Gastrocnemius medialis (tissue), 4 donors: ENCODE measurements around the gene KLHL7. TPM values are rescaled to one million over a fixed set of nuclear protein-coding genes. Genes with fewer than 3 reads are reported as not detected.

Source experiments
- ATAC-seq, 2 donors: fragments of 150-250 bp; one replicate each; pipeline ENCODE4 v1.9.1; 2016
- DNase-seq, 2 donors: peaks; one replicate each; pipeline ENCODE4 v3.0.0-alpha.2; 2019
- H3K27ac ChIP-seq, 4 donors: fragments of 200-600 bp; sonication (generic); 1 replicate in 1 of 4; 2 replicates in 3 of 4; pipeline ENCODE4 v1.5.1; 2016 to 2018; ENCODE audit warnings: mild to moderate bottlenecking in 2 of 4, moderate library complexity in 1 of 4
- H3K27me3 ChIP-seq, 3 donors: fragments of 200-600 bp; sonication (generic) in 2 of 3; 1 replicate in 1 of 3; 2 replicates in 2 of 3; pipeline versions ENCODE4 v1.5.1 to v1.6.0; 2016 to 2019; ENCODE audit warnings: mild to moderate bottlenecking in 1 of 3, moderate library complexity in 1 of 3
- H3K36me3 ChIP-seq, 2 donors: fragments of 200-600 bp; sonication (generic) in 1 of 2; one replicate each; pipeline ENCODE4 v1.5.1; 2017 to 2018
- H3K4me1 ChIP-seq, 2 donors: fragments of 200-600 bp; sonication (generic) in 1 of 2; one replicate each; pipeline ENCODE4 v1.5.1; 2016 to 2017; ENCODE audit warnings: mild to moderate bottlenecking in 2 of 2
- H3K4me3 ChIP-seq, 4 donors: fragments of 200-600 bp; sonication (generic) in 3 of 4; 1 replicate in 1 of 4; 2 replicates in 3 of 4; pipeline ENCODE4 v1.5.1; 2016 to 2019; ENCODE audit warnings: mild to moderate bottlenecking in 2 of 4
- H3K9me3 ChIP-seq, 3 donors: fragments of 200-600 bp; sonication (generic) in 2 of 3; 1 replicate in 1 of 3; 2 replicates in 2 of 3; pipeline ENCODE4 v1.5.1; 2016 to 2019
- POLR2A ChIP-seq, 2 donors: fragments of 450-650 bp; IDR thresholded peaks; one replicate each; pipeline ENCODE4 v1.6.1; 2017; ENCODE audit warnings: antibody characterized with exemption in 2 of 2, mild to moderate bottlenecking in 2 of 2, moderate library complexity in 2 of 2
- in situ Hi-C, 4 donors: fragments of 200-750 bp; cut with MboI; loops; one replicate each; pipeline versions ENCODE4 v1.15.0 to v1.8.0; 2017; ENCODE audit warnings: low sequenced_read_pairs in 4 of 4
- intact Hi-C: fragments of 100-400 bp; cut with DNase I; formaldehyde crosslinking; loops from one replicate; pipeline ENCODE4 v1.15.1; 2023; ENCODE audit warnings: low total_unique reads
- total RNA-seq, 4 donors: library from RNA; depleted of rRNA; stranded (reverse); fragments of >200 nt; gene quantifications; one replicate each; pipeline versions ENCODE4 v1.1.0 to v1.2.3, GENCODE V29; 2016
- TF ChIP-seq, protein P1 (sequence below), 5 experiments: fragments of 450-650 bp in 3 of 5; fragments of 200-600 bp in 2 of 5; sonication (generic) in 2 of 5; IDR thresholded peaks in 4 of 5; conservative IDR thresholded peaks in 1 of 5; 1 replicate in 4 of 5; 2 replicates in 1 of 5; pipeline ENCODE4 v1.5.1; 2016 to 2019; ENCODE audit warnings: antibody characterized with exemption in 5 of 5, mild to moderate bottlenecking in 3 of 5, moderate library complexity in 3 of 5

Gene KLHL7
- total RNA-seq, 4 donors from 2014 or later = 12.2 to 21.4 (median 14.9) TPM

DNA sequence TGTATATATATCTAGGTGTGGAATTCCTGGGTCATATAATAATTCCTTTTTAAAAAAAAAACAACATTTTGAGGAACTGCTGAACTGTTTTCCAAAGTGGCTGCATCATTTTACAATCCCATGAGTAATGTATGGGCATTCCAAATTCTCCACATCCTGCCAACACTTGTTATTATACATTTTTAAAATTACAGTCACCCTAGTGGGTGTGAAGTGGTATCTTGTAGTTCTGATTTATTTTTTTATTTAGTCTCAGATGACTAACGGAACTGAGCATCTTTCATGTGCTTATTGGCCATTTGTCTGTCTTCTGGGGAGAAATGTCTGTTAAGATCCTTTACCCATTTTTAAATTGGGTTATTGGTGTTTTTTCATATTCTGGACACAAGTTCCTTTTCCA is 12.0 kb upstream of the KLHL7 start:
- no peak for TF ChIP-seq POLR2A (IDR thresholded peaks at IDR 0.05)
- TF ChIP-seq, protein P1, sequence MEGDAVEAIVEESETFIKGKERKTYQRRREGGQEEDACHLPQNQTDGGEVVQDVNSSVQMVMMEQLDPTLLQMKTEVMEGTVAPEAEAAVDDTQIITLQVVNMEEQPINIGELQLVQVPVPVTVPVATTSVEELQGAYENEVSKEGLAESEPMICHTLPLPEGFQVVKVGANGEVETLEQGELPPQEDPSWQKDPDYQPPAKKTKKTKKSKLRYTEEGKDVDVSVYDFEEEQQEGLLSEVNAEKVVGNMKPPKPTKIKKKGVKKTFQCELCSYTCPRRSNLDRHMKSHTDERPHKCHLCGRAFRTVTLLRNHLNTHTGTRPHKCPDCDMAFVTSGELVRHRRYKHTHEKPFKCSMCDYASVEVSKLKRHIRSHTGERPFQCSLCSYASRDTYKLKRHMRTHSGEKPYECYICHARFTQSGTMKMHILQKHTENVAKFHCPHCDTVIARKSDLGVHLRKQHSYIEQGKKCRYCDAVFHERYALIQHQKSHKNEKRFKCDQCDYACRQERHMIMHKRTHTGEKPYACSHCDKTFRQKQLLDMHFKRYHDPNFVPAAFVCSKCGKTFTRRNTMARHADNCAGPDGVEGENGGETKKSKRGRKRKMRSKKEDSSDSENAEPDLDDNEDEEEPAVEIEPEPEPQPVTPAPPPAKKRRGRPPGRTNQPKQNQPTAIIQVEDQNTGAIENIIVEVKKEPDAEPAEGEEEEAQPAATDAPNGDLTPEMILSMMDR (IDR thresholded peaks at IDR 0.05 in 4 of 5, conservative IDR thresholded peaks at IDR 0.05 in 1 of 5) = no peak
- no peak for DNase-seq
- in situ Hi-C loops (no loop called here), intact Hi-C loops (no loop called here)
- Histone ChIP-seq H3K27ac (no peak overlapping the region), H3K27me3 (no peaks in the 10 kb centered on the region), H3K4me3 (no peak overlapping the region), H3K4me1 (no peaks in the 10 kb centered on the region), H3K36me3 (no peaks in the 10 kb centered on the region), H3K9me3 (no peaks in the 10 kb centered on the region)
- ATAC-seq = no peak

- no peak for DNase-seq
- Histone ChIP-seq H3K27me3 (no peaks in the 10 kb centered on the region), H3K9me3 (no peaks in the 10 kb centered on the region), H3K27ac (no peak overlapping the region), H3K36me3 (no peaks in the 10 kb centered on the region), H3K4me3 (no peak overlapping the region), H3K4me1 (no peaks in the 10 kb centered on the region)
- TF ChIP-seq POLR2A (IDR thresholded peaks at IDR 0.05) = no peak
- TF ChIP-seq, protein P1 (IDR thresholded peaks at IDR 0.05 in 4 of 5, conservative IDR thresholded peaks at IDR 0.05 in 1 of 5) = no peak
- intact Hi-C loops = no loop called here
- ATAC-seq = no peak
- in situ Hi-C loops = no loop called here
These were observed 8.9 kb upstream of the KLHL7 start for GRCh38 chr7:23096518-23097290.

GRCh38 chr7:23098029-23098428 is 7.6 kb upstream of the KLHL7 start:
- no peaks in the 10 kb centered on the region for H3K27me3 ChIP-seq
- intact Hi-C loops = no loop called here

DNA sequence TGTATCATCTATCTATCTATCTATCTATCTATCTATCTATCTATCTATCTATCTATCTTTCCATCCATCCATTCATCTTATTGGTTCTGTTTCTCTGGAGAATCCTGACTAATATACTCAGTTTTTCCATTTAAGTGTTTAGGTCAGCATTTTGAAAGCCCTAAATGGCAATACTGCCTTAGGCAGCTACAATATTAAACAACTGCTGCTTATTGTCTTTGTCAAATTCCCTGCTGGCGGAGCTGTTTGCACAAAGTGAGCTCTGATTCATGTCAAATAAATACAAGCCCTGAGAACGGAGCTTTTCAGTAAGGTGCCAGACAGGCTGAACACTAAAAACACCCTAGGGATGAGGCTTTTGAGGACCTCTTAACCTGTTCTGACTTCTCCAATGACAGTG is 7.1 kb upstream of the KLHL7 start:
- Histone ChIP-seq H3K4me1 (no peaks in the 10 kb centered on the region), H3K4me3 (no peak overlapping the region), H3K36me3 (no peaks in the 10 kb centered on the region), H3K27ac (no peak overlapping the region), H3K9me3 (no peaks in the 10 kb centered on the region), H3K27me3 (no peaks in the 10 kb centered on the region)
- intact Hi-C loops (no loop called here), in situ Hi-C loops (no loop called here)
- ATAC-seq (no peak), DNase-seq (no peak)
- TF ChIP-seq POLR2A (IDR thresholded peaks at IDR 0.05) = no peak
- TF ChIP-seq, protein P1 (IDR thresholded peaks at IDR 0.05 in 4 of 5, conservative IDR thresholded peaks at IDR 0.05 in 1 of 5) = no peak

More at GRCh38 chr7:23098029-23098428, 7.6 kb upstream of the KLHL7 start:
- no peaks in the 10 kb centered on the region for H3K36me3 ChIP-seq
- no peak for DNase-seq
- no peaks in the 10 kb centered on the region for H3K9me3 ChIP-seq
- in situ Hi-C loops = no loop called here
- no peak overlapping the region for H3K4me3 ChIP-seq
- ATAC-seq = no peak
- H3K27ac ChIP-seq = no peak overlapping the region
- H3K4me1 ChIP-seq = no peaks in the 10 kb centered on the region
- TF ChIP-seq, protein P1 (IDR thresholded peaks at IDR 0.05 in 4 of 5, conservative IDR thresholded peaks at IDR 0.05 in 1 of 5) = no peak
- TF ChIP-seq POLR2A (IDR thresholded peaks at IDR 0.05) = no peak
